HEK293 (cell line): ENCODE results near the gene GTF3C5.

ENCODE experiments used
- TCF7L2 ChIP-seq: IDR thresholded peaks from 2 replicates; pipeline ENCODE4 v1.6.1; 2011; ENCODE audit warnings: low read depth, mild to moderate bottlenecking, inconsistent platforms, low read length, moderate library complexity, borderline replicate concordance
- ZBTB21 ChIP-seq: fragments of 450-650 bp; formaldehyde crosslinking; IDR thresholded peaks from 2 replicates; pipeline ENCODE4 v1.5.1; 2017; ENCODE audit warnings: missing biosample characterization, missing genetic modification characterization
- ZNF138 ChIP-seq: fragments of 450-650 bp; formaldehyde crosslinking; IDR thresholded peaks from 2 replicates; pipeline ENCODE4 v1.5.1; 2016; ENCODE audit warnings: missing biosample characterization, missing genetic modification characterization, borderline replicate concordance
- ZNF155 ChIP-seq: fragments of 450-650 bp; formaldehyde crosslinking; IDR thresholded peaks from 2 replicates; pipeline ENCODE4 v1.5.1; 2016; ENCODE audit warnings: missing biosample characterization, missing genetic modification characterization
- ZNF324 ChIP-seq: fragments of 450-650 bp; formaldehyde crosslinking; IDR thresholded peaks from 2 replicates; pipeline ENCODE4 v1.5.1; 2016; ENCODE audit warnings: missing biosample characterization, missing genetic modification characterization
- ZNF585B ChIP-seq: fragments of 450-650 bp; formaldehyde crosslinking; IDR thresholded peaks from 2 replicates; pipeline ENCODE4 v1.5.1; 2016; ENCODE audit warnings: missing biosample characterization, missing genetic modification characterization
- TF ChIP-seq, protein P1 (sequence below): fragments of 450-650 bp; formaldehyde crosslinking; IDR thresholded peaks from 2 replicates; pipeline ENCODE4 v1.5.1; 2016; ENCODE audit warnings: missing biosample characterization, missing genetic modification characterization

DNA sequence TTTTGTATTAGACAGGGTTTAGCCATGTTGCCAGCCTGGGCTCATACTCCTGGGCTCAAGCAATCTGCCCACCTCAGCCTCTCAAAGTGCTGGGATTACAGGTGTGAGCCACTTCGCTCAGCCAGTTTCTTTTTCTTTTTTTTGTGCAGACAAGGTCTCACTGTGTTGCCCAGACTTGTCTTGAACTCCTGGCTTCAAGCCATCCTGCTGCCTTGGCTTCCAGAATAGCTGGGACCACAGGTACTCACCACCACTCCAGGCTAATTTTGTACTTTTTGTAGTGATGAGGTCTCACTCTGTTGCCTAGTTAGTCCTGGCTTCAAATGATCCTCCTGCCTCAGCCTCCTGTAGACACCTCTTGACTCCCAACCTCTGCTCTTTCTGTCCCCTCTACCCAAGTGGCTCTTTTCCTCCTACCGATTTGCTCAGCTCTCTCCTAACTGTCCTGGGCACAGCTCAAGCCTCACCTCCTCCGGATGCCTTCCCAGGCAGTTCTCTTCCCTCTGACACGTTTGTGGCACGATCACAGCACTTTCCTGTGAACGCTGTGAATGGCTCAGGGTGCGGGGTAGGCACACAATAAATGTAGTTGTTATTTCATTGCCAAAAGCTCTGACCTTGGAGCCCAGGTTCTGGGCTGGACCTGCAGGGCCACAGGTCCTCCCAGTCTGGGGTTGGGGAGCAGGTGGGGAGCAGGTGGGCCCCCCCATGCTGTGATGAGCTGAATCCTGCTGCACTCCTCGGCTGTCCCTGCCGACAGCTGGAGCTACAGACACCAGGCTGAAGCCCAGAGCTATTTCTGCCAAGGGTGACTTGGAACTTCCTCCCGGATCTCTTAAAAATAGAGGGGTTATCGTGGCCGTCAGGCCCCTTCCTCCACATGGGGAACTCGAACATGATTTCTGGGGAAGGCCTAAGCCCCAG lies 28.4 kb upstream of the GTF3C5 start:
- TF ChIP-seq, protein P1, sequence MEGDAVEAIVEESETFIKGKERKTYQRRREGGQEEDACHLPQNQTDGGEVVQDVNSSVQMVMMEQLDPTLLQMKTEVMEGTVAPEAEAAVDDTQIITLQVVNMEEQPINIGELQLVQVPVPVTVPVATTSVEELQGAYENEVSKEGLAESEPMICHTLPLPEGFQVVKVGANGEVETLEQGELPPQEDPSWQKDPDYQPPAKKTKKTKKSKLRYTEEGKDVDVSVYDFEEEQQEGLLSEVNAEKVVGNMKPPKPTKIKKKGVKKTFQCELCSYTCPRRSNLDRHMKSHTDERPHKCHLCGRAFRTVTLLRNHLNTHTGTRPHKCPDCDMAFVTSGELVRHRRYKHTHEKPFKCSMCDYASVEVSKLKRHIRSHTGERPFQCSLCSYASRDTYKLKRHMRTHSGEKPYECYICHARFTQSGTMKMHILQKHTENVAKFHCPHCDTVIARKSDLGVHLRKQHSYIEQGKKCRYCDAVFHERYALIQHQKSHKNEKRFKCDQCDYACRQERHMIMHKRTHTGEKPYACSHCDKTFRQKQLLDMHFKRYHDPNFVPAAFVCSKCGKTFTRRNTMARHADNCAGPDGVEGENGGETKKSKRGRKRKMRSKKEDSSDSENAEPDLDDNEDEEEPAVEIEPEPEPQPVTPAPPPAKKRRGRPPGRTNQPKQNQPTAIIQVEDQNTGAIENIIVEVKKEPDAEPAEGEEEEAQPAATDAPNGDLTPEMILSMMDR (tag by site-specific recombination): no peak
- TF ChIP-seq ZNF324 (no peak), TCF7L2 (no peak), ZBTB21 (tag by site-specific recombination) (no peak), ZNF138 (tag by site-specific recombination) (no peak), ZNF155 (tag by site-specific recombination) (no peak), ZNF585B (tag by site-specific recombination) (no peak)
